OCI-LY3 (cell line): Measurements from ENCODE around the gene C8G.

ENCODE experiments used
- EZH2phosphoT487 ChIP-seq: fragments of 200-600 bp; shearing (Covaris generic); IDR thresholded peaks from 2 replicates; pipeline ENCODE4 v1.6.1; 2018; ENCODE audit warnings: antibody characterized with exemption, mixed run types, low read depth
- TF ChIP-seq, protein P1 (sequence below): fragments of 200-600, 300-600 bp; sonication (generic); IDR thresholded peaks from 2 replicates; pipeline ENCODE4 v1.5.1; 2014; ENCODE audit warnings: antibody characterized with exemption, low read length, low read depth

DNA sequence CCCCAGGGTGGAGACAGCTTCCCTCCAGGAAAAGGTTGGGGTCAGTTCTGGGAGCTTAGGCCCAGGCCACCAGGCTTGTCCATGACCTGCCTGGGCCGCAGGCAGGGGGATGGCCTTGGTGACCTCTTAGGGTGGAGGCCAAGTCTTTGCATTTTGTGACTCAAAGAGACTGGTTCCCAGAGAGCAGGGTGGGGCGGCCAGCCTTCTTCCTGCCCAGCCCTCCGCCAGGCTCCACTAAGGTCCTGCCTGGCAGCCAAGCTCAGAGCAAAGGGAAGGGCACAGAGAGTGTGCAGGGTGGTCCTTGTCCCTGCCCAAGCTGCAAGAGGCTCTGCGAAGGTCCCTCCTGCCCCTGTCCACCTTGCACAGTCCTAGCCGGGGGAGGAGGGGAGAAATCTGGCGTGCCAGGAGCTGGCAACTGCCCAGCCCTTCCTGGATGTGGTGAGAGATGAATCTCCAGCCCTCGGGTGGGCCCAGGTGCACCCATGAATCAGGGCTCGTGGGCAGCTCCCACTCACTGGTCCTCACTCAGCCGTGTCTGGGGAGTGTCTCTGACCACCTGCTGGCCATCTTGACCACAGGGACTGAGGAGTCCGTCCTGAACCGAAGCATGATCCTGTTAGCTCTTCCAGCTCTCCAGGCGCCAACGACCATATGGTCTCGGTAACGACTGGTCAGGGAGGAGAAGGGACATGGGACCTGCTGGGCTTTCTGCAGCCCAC lies 29.9 kb downstream of the C8G start:
- TF ChIP-seq, protein P1, sequence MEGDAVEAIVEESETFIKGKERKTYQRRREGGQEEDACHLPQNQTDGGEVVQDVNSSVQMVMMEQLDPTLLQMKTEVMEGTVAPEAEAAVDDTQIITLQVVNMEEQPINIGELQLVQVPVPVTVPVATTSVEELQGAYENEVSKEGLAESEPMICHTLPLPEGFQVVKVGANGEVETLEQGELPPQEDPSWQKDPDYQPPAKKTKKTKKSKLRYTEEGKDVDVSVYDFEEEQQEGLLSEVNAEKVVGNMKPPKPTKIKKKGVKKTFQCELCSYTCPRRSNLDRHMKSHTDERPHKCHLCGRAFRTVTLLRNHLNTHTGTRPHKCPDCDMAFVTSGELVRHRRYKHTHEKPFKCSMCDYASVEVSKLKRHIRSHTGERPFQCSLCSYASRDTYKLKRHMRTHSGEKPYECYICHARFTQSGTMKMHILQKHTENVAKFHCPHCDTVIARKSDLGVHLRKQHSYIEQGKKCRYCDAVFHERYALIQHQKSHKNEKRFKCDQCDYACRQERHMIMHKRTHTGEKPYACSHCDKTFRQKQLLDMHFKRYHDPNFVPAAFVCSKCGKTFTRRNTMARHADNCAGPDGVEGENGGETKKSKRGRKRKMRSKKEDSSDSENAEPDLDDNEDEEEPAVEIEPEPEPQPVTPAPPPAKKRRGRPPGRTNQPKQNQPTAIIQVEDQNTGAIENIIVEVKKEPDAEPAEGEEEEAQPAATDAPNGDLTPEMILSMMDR: no peak
- TF ChIP-seq EZH2phosphoT487: no peak
